HS-27A (cell line): ENCODE results near the gene WASHC4.
"Not testable (repeated sequence)": the region's sequence is repeated elsewhere in the genome, so short reads cannot be mapped to it uniquely, and the experiment has no call there.

Experiments used
- DNase-seq: peaks from one replicate; pipeline ENCODE4 v3.0.0-alpha.2; 2012; ENCODE audit warnings: low read depth, missing footprints

The WASHC4 gene

DNA sequence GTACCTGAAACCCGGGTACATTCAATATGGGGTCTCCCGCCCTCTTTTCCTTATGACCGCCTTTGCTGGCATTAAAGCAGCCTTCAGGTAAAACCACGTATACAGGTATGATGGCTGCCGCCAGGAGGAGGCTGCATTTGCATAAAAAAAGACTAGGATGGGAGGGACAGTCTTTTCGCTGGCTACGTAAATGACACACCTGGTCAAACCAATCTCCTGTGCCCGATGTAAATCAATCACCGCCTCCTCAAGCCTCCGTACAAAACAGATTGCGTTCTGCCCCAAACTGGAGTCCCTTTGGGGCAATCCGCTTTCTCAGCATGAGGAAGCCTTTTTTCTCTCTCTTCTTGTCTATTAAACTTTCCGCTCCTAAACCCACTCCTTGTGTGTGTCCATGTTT, 15.2 kb upstream of the WASHC4 start:
- no peak for DNase-seq

DNA sequence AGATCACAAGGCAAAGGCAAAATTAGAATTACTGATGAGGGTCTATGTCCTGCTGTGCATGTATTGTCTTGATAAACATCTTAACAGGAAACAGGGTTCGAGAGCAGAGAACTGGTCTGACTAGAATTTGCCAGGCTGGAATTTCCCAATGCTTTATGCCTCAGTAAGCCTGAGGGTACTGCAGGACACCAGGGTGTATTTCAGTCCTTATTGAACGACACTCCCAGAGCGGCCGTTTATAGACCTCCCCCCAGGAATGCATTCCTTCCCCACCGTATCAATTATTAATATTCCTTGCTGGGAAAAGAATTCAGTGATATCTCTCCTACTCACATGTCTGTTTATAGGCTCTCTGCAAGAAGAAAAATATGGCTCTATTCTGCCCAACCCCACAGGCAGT, 12.2 kb upstream of the WASHC4 start:
- not testable (repeated sequence) for DNase-seq

DNA sequence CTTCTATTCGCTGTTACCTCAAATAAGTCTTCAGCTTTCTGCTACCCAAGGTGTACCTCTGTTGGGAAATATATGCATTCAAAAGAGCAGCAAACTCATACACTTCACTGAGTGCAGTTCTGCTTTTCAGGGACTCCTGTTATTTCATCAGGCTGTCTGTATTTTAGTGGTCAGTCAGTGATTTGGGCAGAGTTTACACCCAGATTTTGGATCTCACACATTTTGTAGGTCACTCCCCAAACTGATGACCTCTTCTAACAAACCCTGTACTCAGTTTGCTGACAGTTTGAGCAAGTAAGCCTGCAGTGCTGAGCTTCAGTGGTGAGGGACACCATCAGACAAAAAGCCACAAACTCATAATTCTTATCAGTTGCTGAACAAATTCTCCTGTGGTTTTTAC, 8.2 kb upstream of the WASHC4 start:
- no peak for DNase-seq

DNA sequence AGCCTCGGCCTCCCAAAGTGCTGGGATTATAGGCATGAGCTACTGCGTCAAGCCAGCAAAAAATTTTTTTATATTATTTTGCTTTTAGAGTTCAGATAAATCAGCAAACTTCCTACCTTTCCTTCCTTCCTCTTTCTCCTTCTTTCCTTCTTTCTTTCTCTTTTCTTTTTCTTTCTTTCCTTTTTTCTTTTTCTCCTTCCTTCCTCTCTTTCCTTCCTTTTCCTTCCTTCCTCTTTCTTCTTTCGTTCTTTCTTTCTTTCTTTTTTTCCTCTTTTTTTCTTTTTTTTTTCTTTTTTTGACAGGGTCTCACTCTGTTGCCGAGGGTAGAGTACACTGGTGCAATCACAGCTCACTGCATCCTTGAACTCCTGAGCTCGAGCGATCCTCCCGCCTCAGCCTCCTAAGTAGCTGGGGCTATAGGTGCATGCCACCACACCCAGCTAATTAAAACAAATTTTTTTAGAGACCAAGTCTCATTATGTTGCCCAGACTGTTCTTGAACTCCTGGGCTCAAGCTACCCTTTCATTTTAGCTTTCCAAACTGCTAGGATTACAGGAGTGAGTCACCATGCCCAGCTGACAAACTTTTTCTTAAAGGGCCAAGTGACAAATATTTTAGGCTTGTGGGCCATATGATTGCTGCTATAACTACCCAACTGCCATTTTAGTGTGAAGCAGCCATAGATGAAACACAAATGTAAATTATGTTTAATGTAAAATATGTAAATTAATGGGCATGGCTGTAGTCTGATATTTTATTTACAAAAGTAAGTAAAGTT, 7.1 kb upstream of the WASHC4 start:
- no peak for DNase-seq

DNA sequence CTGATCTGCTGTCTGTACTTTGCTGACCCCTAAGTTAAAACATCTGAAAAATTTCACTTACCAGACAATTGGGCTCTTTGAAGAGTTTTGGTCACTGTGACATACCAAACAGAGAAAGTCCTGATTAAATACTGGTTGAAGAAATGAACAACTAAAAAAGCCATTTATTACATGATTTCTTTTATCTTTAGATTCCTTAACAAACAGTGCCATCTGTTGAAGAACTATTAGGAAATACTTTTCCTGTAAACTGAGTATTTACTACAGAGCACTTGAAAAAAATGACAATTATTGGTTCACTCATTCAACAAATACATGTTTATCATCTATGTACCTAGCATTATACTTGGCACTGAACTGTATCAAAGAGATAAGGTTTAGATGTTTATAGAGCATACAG, 6.5 kb upstream of the WASHC4 start:
- no peak for DNase-seq

DNA sequence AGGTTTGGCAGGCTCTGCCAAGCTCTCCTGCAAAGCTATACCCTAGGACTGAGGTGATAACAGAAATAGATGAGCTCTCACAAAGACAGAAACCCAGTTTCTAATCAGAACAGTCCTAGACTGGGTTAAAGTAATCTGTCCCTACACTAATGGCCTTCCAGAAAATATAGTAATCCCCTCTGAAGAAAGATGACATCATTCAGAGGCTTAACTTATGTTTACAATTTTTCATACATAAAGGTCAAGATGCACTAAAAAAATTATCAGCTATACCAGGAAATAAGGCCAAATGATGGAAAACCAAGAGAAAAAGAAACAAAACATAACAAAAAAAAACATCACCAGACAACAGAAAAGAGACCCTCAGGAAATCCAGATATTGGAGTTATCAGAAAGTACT, 4.9 kb upstream of the WASHC4 start:
- no peak for DNase-seq

DNA sequence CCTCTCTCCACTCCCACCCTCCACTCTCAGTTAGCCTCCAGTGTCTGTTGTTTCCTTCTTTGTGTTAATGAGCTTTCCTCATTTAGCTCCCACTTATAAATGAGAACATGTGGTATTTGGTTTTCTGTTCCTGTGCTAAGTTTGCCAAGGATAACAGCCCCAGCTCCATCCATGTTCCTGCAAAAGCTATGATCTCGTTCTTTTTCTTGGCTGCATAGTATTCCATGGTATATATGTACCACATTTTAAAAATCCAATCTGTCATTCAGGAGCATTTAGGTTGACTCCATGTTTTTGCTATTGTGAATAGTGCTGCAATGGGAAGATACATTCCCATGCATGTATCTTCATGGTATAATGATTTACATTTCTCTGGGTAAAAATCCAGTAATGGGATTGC, 2.8 kb upstream of the WASHC4 start:
- no peak for DNase-seq

DNA sequence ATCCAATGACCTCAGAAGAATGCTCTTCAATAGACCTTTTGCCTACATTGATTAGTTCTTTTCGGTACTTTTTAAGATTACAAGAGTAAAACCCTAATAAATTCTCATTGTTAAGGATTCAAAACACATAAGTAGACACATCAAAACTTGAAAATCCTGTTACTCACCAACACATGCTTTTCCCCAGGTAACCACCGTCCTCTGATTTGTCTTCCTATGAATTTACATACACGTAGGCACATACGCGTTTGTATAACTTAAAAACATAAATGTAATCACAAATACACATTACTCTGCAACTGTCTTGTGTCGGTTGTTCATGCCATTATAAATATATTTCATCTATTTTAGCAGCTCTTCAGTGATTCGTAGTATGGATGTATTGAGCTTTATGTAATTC, 910 bp upstream of the WASHC4 start:
- DNase-seq: no peak

DNA sequence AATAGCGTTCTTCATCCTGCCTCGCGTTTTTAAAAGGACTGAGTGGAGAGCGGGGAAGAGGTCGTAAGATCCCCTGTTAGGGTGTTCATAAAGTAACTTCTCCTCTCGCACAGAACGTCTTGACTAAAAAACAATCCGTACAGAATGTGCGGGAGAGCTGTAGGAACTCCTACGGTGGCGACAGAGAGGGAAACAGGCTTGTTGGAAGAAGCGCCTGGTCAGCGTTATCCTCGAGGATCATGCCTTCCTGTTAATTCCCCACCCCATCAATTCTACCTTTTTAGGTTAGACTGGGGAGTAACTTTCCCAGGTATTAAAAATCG, 399 bp upstream of the WASHC4 start:
- no peak for DNase-seq

DNA sequence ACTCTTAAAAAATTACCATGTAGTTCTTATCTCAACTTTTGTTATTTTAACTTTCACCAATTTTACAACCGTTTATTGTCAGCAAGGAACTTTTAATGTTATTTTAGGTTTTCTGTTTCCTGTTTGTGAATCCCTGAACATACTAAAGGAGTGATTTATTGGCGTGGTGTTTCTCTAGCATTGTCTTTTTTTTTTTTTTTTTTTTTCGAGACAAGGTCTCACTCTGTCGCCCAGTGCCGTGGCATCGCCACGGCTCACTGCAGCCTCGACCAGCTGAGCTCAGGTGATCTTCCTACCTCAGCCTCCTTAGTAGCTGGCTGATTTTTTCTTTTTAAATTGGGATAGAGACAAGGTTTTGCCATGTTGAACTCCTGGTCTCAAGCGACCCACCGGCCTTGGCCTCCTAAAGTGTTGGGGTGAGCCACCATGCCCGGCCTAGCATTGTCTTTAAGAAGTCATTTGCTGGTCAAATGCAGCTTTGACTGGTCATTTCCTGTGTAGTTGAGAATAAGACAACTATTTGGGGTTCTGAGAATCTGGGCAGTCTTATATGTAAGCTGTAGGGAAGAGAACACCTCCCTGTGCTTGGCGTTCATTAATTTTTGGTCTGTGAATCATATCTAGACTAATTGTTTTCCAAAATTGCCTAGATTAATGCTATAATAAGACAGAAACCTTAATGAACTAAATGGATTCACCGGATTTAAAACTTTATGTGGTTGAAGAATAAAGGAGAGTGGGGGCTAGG, 2.1 kb downstream of the WASHC4 start:
- no peak for DNase-seq

DNA sequence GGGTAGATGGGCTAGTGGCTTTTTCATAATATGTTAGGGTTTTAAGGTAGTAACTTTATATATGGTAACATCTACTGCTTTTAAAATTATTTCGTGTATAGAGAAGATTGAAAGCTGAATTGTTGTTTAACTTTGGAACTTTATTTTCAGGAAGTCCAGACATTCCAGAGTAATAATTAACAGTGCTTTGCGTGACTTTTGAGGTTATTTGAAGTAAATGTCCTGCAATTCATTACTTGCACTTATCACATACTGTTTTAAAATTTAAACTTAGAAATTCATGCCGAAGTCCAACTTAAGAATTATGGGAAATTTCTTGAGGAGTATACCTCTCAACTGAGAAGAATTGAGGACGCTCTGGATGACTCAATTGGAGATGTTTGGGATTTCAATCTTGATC, 3.3 kb downstream of the WASHC4 start:
- no peak for DNase-seq

DNA sequence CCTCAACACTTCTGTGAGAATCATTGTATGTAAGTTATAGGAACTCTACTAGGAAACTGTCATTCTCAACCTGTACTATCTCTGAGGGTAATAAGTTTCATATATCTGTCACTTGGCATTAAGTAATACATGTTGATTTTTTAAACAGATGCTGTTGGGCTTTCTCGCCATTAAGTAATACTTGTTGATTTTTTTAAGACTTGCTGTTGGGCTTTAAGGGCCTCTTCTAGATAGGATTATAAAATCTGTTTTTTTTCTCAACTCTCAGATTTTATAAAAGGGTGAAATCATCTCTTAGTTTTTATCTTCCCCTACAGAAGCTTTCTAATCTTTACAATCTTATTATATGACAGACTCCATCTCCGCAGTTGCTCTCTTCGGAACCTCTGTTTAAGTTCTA, 5.6 kb downstream of the WASHC4 start:
- no peak for DNase-seq

DNA sequence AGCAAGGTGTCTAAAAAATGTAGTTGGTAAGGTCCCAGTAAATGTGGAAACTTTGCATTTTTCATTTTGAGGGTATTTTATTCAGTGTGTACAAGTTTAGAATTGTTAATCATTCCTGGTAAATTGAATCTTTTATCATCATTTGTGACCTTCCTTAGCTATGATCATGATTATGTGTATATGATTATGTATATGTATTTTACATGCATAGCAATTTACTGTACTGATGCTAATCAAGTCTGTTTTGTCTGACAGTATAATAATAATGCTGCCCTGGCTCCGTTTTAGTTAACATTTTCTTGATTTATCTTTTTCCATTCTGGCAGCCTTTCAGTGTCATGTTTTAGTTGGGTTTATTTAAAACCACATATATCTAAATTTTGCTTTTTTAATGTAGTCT, 9.4 kb downstream of the WASHC4 start:
- no peak for DNase-seq

DNA sequence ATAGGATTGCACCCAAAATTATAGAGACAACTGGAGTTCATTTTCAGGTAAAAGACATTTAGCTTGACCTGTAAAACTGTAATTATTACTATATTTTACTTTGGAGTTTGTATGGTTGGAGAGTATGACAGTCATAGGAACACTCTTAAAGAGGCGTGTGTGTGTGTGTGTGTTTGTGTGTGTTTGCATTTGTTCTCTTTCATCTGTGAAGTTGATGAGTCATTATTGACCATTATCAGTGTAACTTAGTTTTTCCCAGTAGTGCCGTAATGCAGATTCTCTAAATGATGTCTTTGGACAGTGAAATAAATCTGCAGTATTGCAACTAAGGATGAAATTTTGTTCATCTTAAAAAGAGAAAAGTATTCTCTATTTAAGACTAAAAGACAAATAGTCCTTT, 13.0 kb downstream of the WASHC4 start:
- DNase-seq: no peak

DNA sequence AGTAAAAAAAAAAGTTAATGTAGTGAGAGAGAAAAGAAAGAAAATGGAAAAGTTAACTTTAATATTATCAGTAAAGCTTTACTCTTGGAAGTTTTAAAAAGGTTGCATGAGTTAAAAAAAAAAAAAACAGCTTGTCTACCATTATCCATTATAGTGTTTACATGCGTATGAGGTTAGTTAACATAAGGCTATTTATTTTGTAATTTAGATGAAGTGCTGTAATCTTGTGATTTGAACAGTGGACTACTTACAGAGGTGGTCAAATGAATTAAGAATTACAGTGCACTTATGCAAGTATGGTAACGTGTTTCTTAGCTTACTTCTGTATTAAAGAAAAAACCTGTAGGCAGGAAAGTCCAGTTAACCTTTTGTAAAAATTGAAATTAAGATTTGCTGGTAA, 30.7 kb downstream of the WASHC4 start:
- no peak for DNase-seq

DNA sequence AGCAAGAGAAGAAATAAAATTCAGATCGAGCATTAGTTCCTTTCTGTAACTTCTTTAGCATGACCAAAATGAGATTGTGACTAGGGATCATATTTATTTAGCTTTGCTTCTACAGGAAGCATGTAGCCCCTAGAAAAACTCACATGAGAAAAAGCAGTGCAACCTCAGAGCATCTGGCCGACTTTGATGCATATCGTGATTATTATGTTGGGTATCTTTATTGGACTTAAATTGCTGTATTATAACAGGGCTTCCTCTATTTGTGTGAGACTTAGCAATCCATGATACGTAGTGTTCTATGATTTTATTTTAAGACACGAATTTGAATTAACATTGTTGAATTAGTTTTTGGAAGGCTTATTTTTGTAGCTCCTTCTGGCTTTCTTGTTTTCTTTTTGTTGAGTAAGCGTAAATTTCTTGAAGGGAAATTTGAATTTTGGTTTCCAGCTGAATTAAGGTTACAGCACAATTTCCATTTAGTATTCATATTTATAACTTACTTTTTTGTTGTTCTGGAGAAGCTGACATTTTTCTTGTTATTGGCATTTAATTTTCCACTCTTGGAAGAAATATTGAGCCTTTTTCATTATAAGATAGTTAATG, 33.9 kb downstream of the WASHC4 start:
- no peak for DNase-seq

DNA sequence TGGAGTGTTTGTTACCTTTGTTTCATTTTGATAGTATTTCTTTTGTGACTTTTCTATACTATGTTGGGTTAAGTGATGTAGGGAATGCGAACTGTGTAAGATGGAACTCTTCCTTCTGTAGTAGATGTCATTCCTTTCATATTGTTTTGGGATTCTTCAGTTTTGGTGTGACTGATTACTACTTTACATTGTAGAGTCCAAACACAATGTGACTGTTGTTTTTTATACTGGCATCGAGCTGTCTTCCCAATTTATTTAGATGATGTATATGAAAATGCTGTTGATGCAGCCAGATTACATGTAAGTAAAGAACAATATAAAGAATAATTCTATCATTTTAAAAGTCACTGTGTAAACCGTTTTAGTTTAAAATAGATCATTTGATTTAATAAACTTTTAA, 34.7 kb downstream of the WASHC4 start:
- no peak for DNase-seq

DNA sequence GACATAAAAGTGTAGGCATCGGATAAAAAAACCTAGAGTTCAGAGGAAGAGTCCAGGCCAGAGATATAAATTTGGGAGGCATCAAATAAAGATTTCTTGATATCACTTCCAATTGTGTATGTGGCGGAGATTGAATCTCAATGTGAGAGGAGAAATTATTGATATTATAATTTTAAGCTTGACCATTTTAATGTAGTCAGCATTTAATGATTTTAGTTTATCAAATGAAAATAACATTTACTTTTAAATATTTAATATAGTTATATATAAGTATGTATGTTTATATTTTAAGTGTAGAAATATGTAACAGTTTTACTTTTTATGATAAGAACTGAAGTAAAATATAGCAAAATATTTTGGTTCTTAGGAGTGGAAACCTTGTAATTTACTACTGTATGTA, 48.7 kb downstream of the WASHC4 start:
- no peak for DNase-seq

DNA sequence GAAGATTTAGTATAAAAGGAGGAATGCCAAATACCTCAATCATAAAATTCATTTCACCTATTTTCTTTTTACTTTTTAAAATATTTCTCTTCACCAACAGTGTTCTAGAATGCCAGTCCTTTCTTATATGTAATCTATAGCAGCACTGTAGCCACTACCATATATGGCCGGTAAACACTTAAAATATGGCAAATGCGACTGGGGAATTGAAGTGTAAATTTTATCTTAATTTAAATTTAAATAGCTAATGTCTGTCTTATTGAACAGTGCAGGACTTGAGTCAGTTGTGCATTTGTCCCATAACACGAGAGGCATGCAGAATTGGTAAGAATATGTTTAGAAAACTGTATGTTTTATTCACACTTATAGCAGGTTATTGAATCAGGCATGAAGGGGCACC, 50.1 kb downstream of the WASHC4 start:
- no peak for DNase-seq

DNA sequence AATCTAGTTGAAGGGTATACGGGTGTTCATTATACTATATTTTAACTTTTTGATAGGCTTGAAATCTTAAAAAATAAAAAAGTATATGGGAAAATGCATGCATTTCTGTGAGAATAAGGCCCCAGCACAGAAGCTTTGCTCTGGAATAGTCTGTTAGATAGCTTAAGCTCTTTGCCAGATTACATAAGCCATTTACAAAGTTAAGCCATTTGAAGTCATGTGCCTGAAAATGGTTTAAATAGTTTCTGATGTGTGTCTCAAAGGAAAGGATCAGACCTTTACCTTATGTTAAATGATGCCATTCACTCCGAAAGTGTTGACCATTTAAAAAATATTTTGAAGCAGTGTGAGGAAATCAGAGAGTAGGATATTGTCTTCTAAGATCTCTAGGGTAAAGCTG, 51.3 kb downstream of the WASHC4 start:
- DNase-seq: no peak

DNA sequence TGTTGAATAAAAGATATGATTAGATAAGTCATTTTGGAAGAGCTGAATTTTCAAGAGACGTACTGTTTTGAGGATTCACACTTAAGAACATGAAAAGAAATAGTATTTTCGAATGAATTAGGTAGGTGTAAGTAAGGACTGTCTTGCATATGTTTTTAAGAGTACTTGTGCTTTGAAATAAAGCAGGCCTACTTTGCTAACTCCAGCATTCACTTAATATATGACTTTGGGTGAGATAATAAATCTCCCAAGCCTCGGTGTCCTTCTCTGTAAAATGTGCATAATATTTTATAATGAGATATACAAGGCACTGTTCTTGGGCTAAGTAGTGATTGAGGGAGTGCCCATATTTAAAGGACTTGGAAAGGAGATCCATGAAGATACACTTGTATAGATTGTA, 54.6 kb downstream of the WASHC4 start:
- no peak for DNase-seq

DNA sequence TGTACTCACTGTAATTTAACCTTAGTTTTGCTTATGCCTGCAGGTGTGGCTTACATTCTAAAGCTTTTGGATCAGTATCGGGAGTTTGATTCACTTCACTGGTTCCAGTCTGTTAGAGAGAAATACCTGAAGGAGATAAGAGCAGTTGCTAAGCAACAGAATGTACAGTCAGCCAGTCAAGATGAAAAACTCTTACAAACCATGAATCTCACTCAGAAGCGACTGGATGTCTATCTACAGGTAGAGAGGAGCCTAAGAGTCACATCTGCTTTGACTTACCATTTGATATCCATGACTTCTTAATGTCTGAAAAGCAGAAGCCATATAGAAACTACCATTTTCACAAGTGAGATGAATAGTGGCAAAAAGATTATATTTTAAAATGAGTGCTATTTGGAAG, 56.5 kb downstream of the WASHC4 start:
- DNase-seq: no peak

DNA sequence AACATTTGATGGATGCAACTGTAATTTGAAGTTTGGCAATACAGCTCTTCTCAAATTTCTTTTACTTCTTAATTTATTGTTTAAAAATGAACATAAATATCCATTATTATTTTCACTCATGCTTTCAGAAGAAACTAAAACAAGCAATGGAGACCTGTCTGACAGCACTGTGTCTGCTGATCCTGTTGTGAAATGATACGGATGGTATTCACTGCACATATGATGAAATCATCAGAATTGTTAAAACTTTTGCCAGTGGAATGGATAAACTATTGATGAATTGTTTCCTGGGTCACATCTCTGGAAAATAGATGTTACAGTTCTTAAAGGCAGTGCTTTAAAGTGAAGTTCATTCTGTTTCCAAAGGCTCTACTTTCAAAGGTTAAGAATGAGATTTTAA, 59.2 kb downstream of the WASHC4 start:
- no peak for DNase-seq

DNA sequence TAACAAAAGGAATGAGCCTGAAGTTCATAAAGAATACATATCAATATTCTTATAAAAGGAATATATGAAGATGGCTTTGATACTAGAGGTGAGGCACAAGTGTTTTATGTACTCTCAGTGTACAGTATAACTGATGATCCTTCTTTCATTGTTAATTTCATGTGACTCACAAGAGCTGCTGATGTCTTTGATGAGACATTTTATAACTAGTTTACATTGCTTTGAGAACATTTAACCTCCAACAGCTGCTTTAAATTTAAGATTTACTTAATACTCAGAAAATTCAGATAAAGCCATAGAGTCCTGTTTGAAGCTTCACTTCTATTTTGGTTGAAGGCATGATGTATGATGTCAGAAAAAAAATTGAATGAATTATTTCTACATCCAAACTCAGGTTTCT, 59.8 kb downstream of the WASHC4 start:
- no peak for DNase-seq
